Stimulated activated CD8-positive, alpha-beta memory T cell treated with anti-CD3 and anti-CD28 coated beads, Interleukin-4, amount 100 ng/mL, for 4 hours (primary cell): ENCODE data around the gene PIEZO2.
"Not testable (repeated sequence)": the region's sequence is repeated elsewhere in the genome, so short reads cannot be mapped to it uniquely, and the experiment has no call there.

Source experiments
- DNase-seq, 2 donors: peaks; one replicate each; pipeline ENCODE4 v3.0.0-alpha.2; 2020; ENCODE audit warnings: low read depth in 2 of 2, low spot score in 1 of 2

PIEZO2 gene

DNA sequence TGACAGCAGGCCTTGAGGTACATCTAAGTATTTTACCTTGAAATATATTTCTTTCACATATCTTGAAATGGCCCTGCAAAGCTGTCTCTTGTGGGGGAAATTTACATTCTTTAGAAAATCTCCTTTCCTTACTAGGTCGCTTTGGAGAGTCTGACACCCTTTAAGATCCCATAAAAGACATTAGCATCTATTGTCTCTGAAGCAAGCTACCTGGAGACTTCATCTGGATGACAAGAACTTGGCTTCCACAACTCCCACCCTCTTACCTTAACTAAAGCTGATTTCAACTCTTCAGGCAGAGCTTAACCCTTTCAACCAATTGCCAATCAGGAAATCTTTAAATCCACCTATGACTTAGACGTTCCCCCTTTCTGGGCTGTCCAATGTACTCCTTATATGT lies 219.3 kb downstream of the PIEZO2 start:
- no peak for DNase-seq

DNA sequence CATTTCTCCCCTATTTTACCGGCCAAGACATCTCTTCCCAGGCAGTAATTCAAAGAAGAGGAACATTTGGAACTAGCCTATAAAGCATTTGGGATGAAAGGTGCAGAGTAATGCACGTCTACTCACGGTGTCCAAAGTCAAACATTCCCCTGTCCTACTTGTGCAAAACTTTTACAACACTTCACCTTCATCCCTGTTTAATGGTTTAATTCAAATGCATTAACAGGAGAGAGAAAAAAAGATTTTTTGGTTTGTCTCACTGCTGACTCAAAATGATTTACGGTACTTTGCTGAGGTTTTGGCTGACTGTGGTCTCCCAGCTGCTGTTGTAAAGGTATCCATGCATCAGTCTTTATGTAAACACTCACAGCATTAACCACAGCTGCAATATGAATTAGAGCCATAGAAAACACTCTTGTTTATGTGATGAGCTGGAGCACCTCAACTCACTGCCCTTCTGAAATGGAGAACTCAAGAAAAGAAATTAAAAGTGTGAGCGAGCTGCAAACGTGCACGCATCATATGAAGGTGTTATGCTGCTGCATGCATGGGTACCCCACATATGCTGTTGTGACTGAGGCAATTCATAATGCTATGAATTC lies 220.5 kb downstream of the PIEZO2 start:
- DNase-seq = no peak

DNA sequence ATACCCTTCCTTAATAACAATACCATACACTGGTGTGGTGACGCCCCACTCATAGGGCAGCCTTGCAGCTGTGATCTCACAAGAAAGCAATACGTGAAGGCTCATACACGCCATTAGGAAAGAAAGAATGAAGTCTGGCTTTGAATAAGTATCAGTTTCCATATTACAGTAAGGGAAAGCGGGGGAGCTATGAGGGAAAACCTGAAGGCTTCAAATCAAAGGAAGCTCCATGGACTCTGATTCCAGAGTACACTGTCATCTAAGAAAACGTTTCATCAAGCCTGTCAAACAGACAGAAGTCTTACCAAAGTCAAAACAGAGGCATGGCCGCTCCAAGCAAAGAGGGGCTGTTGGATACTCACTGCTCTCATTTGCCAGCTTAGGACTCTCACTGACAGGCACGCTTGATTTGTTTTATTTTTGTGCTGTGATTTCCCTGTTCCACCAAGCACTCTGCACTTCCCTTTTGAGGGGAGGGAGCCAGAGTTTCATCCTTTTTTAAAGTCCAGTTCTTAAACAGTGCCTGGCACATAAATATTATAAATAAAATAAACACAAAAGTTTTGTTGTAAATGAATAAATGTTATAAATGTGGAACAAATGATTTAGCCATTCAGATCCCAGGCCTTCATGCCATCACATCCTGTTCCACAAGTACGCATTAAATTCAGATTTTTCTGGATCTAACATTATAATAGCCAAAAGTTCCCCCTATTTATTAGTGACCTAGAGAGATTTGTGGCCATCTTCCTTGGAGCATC lies 221.2 kb downstream of the PIEZO2 start:
- no peak for DNase-seq

DNA sequence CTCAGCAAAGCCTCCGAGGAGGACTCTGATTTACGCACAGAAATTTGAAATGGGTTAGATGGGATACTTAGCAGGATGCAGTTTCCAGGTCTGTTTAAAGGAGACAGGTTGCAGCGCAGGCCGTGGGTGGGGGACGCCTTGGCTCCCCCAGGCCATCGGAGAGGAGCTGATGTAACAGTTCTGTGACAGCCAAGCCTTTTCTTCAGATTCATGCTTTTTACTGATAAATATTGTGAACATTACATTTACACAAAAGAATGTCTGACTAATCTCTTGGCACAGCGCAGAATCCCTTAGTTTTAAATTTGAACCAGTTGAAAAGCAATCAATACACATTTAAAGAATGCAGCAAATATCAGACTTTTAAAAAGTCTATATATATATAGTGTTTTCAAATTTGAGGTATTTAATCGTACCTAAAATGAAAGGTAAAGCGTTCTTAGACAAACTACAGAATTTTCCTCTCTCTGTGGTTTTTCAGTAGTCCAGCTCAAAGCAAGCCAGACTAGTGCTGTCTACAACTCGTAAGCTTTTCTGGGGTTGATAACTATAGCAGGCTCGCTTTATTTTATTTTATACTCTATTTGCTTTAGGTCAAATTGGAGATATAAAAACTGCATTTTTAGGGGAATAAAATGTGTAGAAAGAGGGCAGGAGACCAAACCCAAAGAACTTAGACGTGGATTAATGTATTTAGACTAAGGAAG lies 221.9 kb downstream of the PIEZO2 start:
- no peak for DNase-seq

DNA sequence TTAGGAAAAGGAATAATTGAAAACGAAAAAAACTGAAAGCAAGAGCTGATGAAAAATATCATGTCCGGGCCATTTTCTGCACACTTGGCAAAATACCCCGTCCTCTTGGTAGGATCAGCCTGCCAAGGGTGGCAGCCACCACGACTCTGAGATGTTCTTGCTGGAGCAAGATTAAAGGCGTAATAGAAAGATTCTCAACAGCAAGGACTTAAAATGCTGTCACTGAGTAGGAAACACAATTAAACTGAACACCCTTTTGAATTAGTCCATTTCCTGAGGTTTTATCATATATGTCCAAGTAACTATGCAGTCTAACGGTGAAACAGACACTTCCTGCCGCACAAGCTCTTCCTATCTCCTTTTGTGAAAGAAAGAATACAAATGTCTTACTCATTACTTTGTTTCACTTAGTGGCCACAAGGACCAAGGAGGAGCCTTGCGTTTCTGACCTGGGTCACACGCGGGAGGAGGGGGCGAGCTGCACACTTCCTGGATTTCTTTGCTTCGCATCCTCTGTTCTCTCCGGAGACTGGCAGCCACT lies 222.7 kb downstream of the PIEZO2 start:
- no peak for DNase-seq

DNA sequence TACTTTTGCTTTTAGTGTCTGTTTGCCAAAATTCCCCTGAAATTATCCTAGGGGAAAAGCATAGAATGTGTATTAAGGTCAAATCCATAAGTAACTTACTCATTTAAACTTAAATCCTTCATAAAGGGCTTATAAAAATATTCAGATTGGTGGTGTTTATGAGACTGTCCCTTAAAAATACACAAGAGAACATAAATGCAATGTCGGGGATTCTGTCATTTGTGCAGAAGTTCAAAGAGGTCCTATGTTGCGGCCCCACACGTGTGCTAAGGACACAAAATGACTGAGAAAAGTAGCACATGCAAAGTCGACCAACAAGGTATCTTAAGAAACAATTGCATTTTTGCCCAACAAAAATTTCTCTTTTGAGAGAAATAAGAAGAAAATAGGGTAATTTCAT lies 225.1 kb downstream of the PIEZO2 start:
- no peak for DNase-seq

DNA sequence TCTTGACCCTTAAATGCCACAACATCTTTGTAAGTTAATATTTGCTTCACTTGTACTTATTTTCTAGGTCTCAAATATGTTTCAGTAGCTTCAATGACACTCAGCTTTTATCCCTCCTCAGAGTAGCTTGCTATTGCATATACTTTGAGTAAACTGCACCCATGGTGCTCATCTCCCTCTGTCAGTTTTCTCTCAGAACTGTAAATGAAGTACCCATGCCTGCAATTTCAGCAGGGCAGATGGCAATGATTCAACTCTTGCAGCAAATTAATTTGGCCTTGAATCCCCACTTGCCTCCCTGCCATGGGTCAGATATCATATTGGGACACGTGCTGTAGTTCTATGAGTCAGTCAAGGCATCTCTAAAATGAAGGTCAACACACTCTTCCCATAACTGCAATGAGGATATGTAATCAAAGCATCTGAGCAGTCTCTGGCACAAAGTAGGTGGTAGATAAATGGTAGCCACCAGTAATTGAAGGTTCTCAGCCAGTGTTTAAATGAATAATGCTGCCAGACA lies 225.8 kb downstream of the PIEZO2 start:
- DNase-seq = no peak

DNA sequence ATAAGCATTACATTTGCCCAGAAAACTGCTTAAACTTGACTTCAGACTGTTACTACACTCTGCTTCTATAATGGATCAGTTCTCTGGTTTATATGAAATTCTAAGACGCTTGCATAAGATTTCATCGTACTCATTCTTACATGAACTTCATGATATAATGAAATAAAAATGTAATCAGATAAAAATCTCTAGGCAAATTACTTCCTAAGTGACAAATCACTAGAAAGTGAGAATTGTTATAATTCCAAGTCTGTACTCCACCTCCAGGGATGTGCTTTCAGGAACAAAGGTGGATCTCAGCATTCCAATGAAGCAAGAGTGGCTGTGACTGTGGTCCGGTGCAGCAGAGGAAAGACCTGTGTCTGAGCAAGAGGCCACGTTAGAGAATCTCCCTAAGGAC lies 226.2 kb downstream of the PIEZO2 start:
- no peak for DNase-seq

DNA sequence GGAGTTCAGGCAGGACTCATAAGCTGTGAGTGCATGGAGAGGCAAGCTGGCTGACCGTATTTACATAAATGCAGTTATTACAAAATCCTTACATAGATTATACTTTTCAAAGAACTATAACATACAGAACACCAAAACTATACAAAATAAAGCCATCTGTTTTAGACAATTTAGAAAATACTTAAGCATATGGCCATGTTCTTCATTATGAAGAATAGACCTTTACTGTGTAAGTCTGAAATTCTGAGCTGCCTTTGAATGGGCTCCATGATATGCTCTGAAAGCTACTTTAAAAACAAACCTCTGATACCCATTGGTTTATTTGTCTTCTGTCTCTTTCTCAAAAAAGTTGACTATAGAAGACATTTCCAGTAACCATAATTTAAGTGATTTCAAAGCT lies 226.7 kb downstream of the PIEZO2 start:
- not testable (repeated sequence) for DNase-seq

DNA sequence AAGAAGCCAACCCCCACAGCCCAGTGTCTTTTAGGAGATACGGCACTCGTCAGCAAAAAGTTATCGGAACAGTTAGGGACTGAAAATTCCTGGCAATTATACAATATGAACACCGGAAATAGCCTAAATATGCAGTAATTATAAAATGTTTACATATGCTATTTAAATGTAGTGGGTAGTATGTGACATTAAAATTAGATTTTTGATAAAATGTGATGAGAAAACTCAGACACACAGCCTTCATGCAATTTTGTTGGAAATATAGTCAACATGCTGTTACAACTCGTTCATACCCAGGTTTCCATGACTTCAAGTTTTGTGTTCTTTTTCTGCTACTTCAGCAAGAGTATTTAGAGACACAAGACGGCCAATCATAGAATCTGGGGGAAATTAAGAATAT lies 229.1 kb downstream of the PIEZO2 start:
- DNase-seq = not testable (repeated sequence)

DNA sequence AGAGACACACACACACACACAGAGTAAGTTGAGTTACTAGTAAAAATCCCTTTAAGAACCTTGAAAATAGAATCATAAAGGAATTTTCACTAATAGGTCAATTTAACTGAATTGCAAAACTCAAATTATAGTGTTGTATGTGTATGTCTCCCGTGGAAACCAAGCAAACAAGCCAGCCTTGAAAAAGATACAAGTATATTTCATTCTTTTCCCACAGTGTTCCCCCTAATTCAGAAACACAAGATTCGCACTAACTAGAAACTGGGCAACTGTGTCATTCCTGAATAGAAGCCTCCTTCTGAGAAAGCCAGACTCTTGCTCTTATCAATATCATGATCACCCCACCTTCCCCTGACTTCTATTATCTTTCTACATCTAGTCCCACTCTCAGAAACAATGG lies 229.5 kb downstream of the PIEZO2 start:
- DNase-seq = no peak

DNA sequence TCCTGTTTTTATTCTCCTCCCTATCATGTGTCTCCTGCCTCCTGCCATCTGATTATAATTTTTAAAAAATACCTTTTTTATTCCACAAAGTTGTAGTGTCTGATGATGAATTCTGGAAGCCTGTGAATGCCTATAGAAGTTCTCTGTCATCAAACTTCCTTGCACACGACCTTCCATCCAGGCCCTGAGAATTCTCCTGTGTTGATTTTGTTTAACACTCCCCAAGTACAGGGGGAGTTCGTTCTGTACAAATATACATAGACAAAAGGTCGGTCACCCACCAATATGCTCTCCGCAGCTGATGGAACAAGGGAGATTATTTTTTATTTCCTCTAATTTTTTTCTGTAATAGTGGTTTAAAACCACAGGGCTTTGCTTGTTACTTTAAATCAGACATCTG lies 232.5 kb downstream of the PIEZO2 start:
- no peak for DNase-seq

DNA sequence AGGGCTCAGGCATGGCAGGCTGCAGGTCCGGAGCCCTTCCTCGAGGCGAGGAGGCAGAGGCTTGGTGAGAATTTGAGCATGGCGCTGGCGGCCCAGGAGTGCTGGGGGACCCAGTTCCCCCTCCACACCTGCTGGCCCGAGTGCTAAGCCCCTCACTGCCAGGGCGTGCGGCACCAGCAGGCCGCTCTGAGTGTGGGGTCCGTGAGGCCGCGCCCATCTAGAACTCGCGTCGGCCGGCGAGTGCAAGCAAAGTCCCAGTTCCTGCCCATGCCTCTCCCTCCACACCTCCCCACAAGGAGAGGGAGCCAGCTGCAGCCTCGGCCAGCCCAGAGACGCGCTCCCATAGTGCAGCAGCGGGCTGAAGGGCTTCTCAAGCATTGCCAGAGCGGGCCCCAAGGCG lies 233.0 kb downstream of the PIEZO2 start:
- DNase-seq = no peak

DNA sequence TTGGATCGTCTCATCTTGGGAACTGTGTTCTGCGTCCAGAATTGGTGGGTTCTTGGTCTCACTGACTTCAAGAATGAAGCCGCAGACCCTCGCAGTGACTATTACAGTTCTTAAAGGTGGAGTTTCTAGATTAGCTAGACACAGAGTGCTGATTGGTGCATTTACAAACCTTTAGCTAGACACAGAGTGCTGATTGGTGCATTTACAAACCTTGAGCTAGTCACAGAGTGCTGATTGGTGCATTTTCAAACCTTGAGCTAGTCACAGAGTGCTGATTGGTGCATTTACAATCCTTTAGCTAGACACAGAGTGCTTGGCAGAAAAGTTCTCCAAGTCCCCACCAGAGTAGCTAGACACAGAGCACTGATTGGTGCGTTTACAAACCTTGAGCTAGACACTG lies 233.6 kb downstream of the PIEZO2 start:
- not testable (repeated sequence) for DNase-seq

DNA sequence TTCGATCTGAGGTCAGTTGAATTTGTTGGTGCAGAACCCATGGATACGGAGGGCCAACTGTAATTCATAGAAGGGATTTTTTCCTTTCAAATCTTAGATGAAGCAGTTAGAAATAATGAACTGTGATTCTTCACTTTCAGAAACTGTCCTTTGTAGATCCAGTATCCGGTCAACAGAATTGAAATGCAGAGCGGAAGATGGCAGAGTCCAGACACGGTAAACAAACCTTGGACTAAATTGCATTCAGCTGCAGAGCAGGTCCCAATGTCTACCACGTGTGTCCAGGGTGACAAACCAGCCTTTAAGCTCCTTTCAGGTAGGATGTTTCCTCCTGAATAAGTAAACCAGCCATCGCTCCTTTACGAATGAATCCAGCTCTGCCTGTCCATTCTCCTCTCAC lies 234.8 kb downstream of the PIEZO2 start:
- DNase-seq = not testable (repeated sequence)

DNA sequence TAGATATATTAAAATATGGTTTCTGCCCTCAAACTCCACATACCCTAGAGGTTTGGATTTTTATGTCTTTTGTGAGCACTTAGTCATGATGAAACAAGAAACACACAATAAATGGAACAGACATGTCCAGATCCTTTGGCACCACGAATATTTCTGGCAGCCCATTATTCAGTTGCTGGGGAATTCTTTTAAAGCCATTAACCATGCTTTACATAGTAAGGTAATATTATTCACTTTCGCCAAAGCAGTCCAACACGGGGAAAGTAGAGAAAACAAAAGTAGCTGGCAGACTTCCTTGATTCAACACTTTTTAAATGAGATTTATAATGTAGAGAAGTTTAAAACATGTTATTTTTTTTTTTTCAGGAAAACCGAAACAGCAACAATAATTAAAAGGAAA lies 235.4 kb downstream of the PIEZO2 start:
- DNase-seq = no peak

DNA sequence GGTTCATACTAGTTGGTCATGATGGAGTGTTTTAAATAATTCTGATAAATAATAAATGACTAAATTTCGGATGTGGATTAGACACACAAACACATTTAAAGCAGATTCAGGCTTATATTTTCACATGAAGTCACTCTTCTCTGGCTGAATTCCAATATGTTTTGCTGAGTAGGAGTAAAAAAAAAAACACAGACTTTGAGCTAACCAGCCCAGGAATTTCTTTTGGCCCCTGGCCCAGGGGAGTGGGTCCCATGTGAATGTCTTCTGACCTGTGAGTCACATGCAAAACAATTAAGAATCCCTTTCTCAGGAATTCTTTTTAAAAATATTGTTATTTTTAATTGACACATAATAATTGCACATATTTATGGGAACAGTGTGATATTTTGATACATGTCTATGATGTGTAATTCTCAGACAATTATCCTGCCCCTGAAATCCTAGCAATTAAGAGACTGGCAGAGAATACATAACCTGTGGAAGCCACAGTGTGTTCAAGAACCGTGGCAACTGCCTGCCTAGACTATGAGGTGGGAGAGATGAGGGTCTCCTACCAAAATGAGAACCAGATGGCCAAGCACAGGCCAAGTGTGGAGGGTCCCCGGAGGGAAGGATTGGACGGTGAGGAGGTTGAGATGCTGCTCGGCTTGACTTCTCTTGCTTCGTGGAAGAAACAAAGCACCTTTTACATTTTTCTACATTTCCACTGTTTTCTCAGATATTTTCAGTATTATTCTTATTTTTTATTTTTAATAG lies 236.4 kb downstream of the PIEZO2 start:
- DNase-seq = no peak

DNA sequence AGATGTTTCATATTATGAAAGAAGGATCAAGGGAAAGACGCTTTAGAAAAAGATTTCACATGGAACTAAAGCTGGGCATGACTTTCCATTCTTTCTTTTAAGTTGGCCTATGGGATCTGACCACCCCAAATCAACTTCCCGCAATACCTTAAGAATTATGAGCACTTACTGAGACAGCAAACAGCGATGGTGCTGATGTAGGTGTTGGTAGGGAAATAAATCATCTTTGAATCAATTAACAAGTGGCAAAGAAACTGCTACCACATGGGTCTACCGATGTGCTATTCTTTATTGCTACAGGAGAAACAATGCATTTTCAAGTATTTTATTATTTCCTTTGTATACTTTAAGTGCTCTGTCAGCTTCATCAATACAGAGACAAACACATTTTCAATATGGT lies 239.6 kb downstream of the PIEZO2 start:
- DNase-seq = no peak

DNA sequence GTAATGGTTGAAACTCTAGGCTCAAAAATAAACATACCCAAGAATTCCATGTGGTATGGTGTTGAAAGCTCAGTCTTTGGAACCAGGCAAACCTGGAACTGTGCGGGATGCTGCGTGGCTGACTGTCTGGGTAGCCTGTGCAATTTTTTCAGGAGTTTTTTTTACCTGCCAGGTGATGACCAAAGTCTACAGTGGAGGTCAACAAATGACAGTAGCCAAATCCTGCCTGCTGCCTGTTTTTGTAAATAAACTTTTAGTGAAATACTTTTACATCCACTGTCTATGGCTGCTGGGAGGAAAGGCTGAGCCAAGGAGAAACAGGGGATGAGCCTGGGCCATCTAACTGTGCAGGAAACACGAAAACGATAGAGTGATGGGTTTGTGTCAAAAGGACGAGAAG lies 240.6 kb downstream of the PIEZO2 start:
- DNase-seq = no peak

DNA sequence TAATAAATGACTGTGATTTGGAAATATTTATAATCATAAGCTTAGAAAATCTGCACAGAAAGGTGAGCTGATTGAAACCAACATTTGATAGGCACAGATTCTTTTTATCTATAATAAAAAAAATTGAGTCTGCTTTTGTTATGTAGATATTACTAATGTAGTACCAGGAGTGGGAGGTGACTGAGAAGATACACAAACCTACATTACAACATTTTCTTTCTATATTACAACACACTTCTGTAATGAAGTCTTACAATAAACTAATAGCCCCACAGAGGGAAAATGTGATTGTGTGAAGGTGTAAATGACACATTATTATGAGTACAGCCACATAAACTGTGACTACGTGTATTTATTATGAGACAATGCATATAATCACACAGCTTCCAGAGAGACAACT lies 241.6 kb downstream of the PIEZO2 start:
- DNase-seq = no peak

DNA sequence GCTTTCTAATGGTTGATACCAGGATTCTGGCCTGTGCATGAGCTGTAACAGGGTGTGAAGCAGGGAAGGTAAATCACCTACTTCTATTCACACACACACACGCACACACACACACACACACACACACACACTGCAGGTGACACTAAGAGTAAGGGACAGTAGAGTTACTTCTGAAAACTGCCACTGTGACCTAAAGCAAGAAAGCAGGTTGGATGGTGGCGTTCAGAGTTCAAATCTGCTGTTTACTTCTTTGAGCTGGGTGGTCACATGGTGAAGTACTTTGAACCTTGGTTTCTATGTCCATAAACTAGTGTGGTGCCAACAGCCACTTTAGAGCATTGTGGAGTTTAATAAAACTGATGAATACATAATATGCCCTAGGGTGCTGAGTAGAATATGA lies 248.0 kb downstream of the PIEZO2 start:
- no peak for DNase-seq
